ENCODE measurements around the gene HBM.
A peak's percentile ranks its signal among the peaks of the same experiment; 100 is the strongest.
"Not testable (repeated sequence)": the region's sequence is repeated elsewhere in the genome, so short reads cannot be mapped to it uniquely, and the experiment has no call there.

The HBM gene

GRCh38 chr16:165539-166374, at the start of gene HBM:
Gene HBM (plus strand): TSS chr16:165978. CDS start chr16:165998, 20 bp downstream.
- H3K4me3 ChIP-seq (ENCODE audit: low read depth, low read length), result peak within 1 kb of the TSS; percentile 32
- DNase-seq (ENCODE audit: low read depth), result no peak

GRCh38 chr16:116015-116414, 49.8 kb upstream of the HBM start:
- H3K4me3 ChIP-seq (ENCODE audit: low read depth, low read length), result no peak overlapping the region
- DNase-seq (ENCODE audit: low read depth), result no peak

- H3K4me3 ChIP-seq (ENCODE audit: low read depth, low read length), result no peak overlapping the region
- no peak for DNase-seq (ENCODE audit: low read depth)
Measured at GRCh38 chr16:117379-118365, 48.1 kb upstream of the HBM start.

GRCh38 chr16:118857-119256, 46.9 kb upstream of the HBM start:
- no peak for DNase-seq (ENCODE audit: low read depth)
- H3K4me3 ChIP-seq (ENCODE audit: low read depth, low read length), result no peak overlapping the region

- DNase-seq (ENCODE audit: low read depth), result no peak
- no peak overlapping the region for H3K4me3 ChIP-seq (ENCODE audit: low read depth, low read length)
Measured at GRCh38 chr16:119295-119694, 46.5 kb upstream of the HBM start.

GRCh38 chr16:119835-120491, 45.8 kb upstream of the HBM start:
- H3K4me3 ChIP-seq (ENCODE audit: low read depth, low read length), result no peak overlapping the region
- no peak for DNase-seq (ENCODE audit: low read depth)

GRCh38 chr16:120756-121155, 45.0 kb upstream of the HBM start:
- DNase-seq (ENCODE audit: low read depth), result no peak
- H3K4me3 ChIP-seq (ENCODE audit: low read depth, low read length), result no peak overlapping the region

GRCh38 chr16:122361-122760, 43.4 kb upstream of the HBM start:
- H3K4me3 ChIP-seq (ENCODE audit: low read depth, low read length), result no peak overlapping the region
- no peak for DNase-seq (ENCODE audit: low read depth)

GRCh38 chr16:123558-124350, 42.0 kb upstream of the HBM start:
- not testable (repeated sequence) for H3K4me3 ChIP-seq (ENCODE audit: low read depth, low read length); DNase-seq (ENCODE audit: low read depth)

- DNase-seq (ENCODE audit: low read depth), result no peak
- H3K4me3 ChIP-seq (ENCODE audit: low read depth, low read length), result no peak overlapping the region
Measured at GRCh38 chr16:125011-125410, 40.8 kb upstream of the HBM start.

GRCh38 chr16:129075-129474, 36.7 kb upstream of the HBM start:
- H3K4me3 ChIP-seq (ENCODE audit: low read depth, low read length), result no peak overlapping the region
- no peak for DNase-seq (ENCODE audit: low read depth)

GRCh38 chr16:130533-131173, 35.1 kb upstream of the HBM start:
- H3K4me3 ChIP-seq (ENCODE audit: low read depth, low read length), result no peak overlapping the region
- DNase-seq (ENCODE audit: low read depth), result no peak

GRCh38 chr16:132120-132519, 33.7 kb upstream of the HBM start:
- no peak overlapping the region for H3K4me3 ChIP-seq (ENCODE audit: low read depth, low read length)
- no peak for DNase-seq (ENCODE audit: low read depth)

GRCh38 chr16:133716-134115, 32.1 kb upstream of the HBM start:
- H3K4me3 ChIP-seq (ENCODE audit: low read depth, low read length), result no peak overlapping the region
- no peak for DNase-seq (ENCODE audit: low read depth)

GRCh38 chr16:138049-138417, 27.7 kb upstream of the HBM start:
- DNase-seq (ENCODE audit: low read depth), result no peak
- peak overlapping the region; percentile 70 for H3K4me3 ChIP-seq (ENCODE audit: low read depth, low read length)

- H3K4me3 ChIP-seq (ENCODE audit: low read depth, low read length), result no peak overlapping the region
- no peak for DNase-seq (ENCODE audit: low read depth)
Measured at GRCh38 chr16:140175-140857, 25.5 kb upstream of the HBM start.

GRCh38 chr16:142405-142967, 23.3 kb upstream of the HBM start:
- H3K4me3 ChIP-seq (ENCODE audit: low read depth, low read length), result no peak overlapping the region
- DNase-seq (ENCODE audit: low read depth), result no peak

- no peak overlapping the region for H3K4me3 ChIP-seq (ENCODE audit: low read depth, low read length)
- DNase-seq (ENCODE audit: low read depth), result no peak
Measured at GRCh38 chr16:143047-143446, 22.7 kb upstream of the HBM start.

Data from skeletal muscle cell (primary cell).